ENCODE measurements around the gene TRIM14.

The TRIM14 gene

GRCh38 chr9:98083566-98084183 is 35.3 kb downstream of the TRIM14 start:
- in situ Hi-C loops (cut with HindIII; ENCODE audit: low pct_ligation_motif_present, low sequenced_read_pairs): no loop called here
- no peak for TF ChIP-seq CTCF (IDR thresholded peaks at IDR 0.05; ENCODE audit: low read depth, low read length, missing control alignments)
- H3K36me3 ChIP-seq (replicated peaks): peaks cover 54% of the 10 kb centered on the region

GRCh38 chr9:98083061-98083501 is 35.9 kb downstream of the TRIM14 start:
- in situ Hi-C loops (cut with HindIII; ENCODE audit: low pct_ligation_motif_present, low sequenced_read_pairs): no loop called here
- no peak for TF ChIP-seq CTCF (IDR thresholded peaks at IDR 0.05; ENCODE audit: low read depth, low read length, missing control alignments)
- Histone ChIP-seq H3K27ac (no peak overlapping the region), H3K27me3 (replicated peaks) (no peaks in the 10 kb centered on the region), H3K4me3 (ENCODE audit: low read depth, low read length) (no peak overlapping the region), H3K36me3 (replicated peaks) (peaks cover 59% of the 10 kb centered on the region)
- no peak for DNase-seq

More at GRCh38 chr9:98083566-98084183, 35.3 kb downstream of the TRIM14 start:
- H3K27ac ChIP-seq: no peak overlapping the region
- no peaks in the 10 kb centered on the region for H3K27me3 ChIP-seq (replicated peaks)
- no peak overlapping the region for H3K4me3 ChIP-seq (ENCODE audit: low read depth, low read length)
- DNase-seq: no peak

DNA sequence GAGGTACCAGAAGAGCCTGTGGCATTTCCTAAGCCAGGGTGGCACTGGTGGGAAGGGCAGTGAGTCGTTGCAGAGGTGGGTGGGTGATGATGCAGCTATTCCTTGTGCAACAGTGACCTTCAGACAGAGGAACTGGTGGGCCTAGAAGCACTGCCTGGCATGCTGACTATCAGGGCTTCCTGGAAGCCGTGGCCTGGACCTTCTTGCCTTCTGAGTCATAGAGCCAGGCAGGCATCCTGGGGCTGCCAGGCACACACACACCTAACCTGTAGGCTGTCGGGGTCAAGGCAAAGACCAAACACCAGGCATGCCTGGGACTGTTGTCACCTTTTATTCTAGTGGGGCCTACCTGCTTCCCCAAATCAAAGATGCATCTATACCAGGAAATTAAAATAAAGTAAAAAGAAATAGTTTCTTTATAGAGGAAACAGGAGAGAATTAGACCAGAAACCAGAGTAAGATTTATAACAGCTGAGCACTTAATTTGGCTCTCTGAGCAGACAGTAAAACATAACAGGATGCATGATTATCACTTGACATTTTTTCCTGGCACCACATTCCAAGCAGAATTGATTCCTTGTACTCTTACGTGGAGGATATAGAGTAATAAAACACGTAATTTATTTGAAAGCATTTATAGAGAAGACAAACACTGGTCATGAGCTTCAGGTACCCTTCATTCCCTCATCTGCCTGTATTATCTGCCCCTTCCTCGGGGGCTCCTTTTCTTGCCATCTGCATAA is 37.4 kb downstream of the TRIM14 start:
- peaks cover 69% of the 10 kb centered on the region for H3K36me3 ChIP-seq (replicated peaks)
- no peaks in the 10 kb centered on the region for H3K27me3 ChIP-seq (replicated peaks)
- TF ChIP-seq CTCF (IDR thresholded peaks at IDR 0.05; ENCODE audit: low read depth, low read length, missing control alignments): no peak
- no peak for DNase-seq
- no peak overlapping the region for H3K27ac ChIP-seq
- no peak overlapping the region for H3K4me3 ChIP-seq (ENCODE audit: low read depth, low read length)
- in situ Hi-C loops (cut with HindIII; ENCODE audit: low pct_ligation_motif_present, low sequenced_read_pairs): no loop called here

GRCh38 chr9:98080780-98081179 is 38.2 kb downstream of the TRIM14 start:
- Histone ChIP-seq H3K27ac (no peak overlapping the region), H3K36me3 (replicated peaks) (peaks cover 71% of the 10 kb centered on the region), H3K4me3 (ENCODE audit: low read depth, low read length) (no peak overlapping the region), H3K27me3 (replicated peaks) (no peaks in the 10 kb centered on the region)
- TF ChIP-seq CTCF (IDR thresholded peaks at IDR 0.05; ENCODE audit: low read depth, low read length, missing control alignments): no peak
- DNase-seq: no peak
- in situ Hi-C loops (cut with HindIII; ENCODE audit: low pct_ligation_motif_present, low sequenced_read_pairs): no loop called here

DNA sequence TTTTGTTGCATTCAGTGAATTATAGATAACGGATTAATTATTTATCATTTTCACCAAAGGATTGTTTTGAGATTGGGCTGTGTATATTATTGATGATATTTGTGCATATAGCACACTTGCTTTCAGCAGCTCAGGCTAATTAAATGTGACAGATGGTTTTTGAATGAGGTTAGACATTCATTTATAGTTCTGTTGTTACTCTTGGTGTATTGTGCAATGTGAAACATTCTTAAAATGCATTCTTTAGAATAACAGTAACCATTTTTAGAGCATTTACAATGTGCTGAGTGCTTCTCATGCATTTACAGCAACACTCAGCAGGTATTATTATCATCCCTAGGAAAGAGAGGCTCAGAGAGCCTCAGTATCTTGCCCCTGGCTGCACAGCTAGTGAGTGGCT is 38.7 kb downstream of the TRIM14 start:
- DNase-seq: no peak
- in situ Hi-C loops (cut with HindIII; ENCODE audit: low pct_ligation_motif_present, low sequenced_read_pairs): no loop called here
- no peak for TF ChIP-seq CTCF (IDR thresholded peaks at IDR 0.05; ENCODE audit: low read depth, low read length, missing control alignments)
- no peak overlapping the region for H3K4me3 ChIP-seq (ENCODE audit: low read depth, low read length)
- no peaks in the 10 kb centered on the region for H3K27me3 ChIP-seq (replicated peaks)
- H3K27ac ChIP-seq: no peak overlapping the region
- H3K36me3 ChIP-seq (replicated peaks): peaks cover 71% of the 10 kb centered on the region
